Vagina (tissue), 2 donors: ENCODE data around the gene CCNF. TPM values are rescaled to one million over a fixed set of nuclear protein-coding genes. Genes with fewer than 3 reads are reported as not detected.

Source experiments
- DNase-seq, 2 donors: peaks; one replicate each; pipeline ENCODE4 v3.0.0-alpha.2; 2017; ENCODE audit errors: extremely low spot score in 2 of 2
- H3K27ac ChIP-seq: fragments of 200-600 bp; sonication (generic); one replicate; pipeline ENCODE4 v1.5.1; 2019
- H3K27me3 ChIP-seq: fragments of 200-600 bp; sonication (generic); one replicate; pipeline ENCODE4 v1.5.1; 2019
- H3K36me3 ChIP-seq, 2 donors: fragments of 200-600 bp; sonication (generic); one replicate each; pipeline ENCODE4 v1.5.1; 2017 to 2019
- H3K4me1 ChIP-seq: fragments of 200-600 bp; sonication (generic); one replicate; pipeline ENCODE4 v1.5.1; 2019
- H3K4me3 ChIP-seq, 2 donors: fragments of 200-600 bp; sonication (generic); 1 replicate in 1 of 2; 2 replicates in 1 of 2; pipeline ENCODE4 v1.5.1; 2016 to 2019
- H3K9me3 ChIP-seq: fragments of 200-600 bp; sonication (generic); one replicate; pipeline ENCODE4 v1.5.1; 2019
- CTCF ChIP-seq, 3 experiments: fragments of 450-650 bp in 2 of 3; fragments of 200-600 bp in 1 of 3; sonication (generic) in 1 of 3; IDR thresholded peaks; one replicate each; pipeline ENCODE4 v1.5.1; 2017 to 2019; ENCODE audit warnings: antibody characterized with exemption in 3 of 3, mild to moderate bottlenecking in 2 of 3, moderate library complexity in 2 of 3
- POLR2A ChIP-seq, 2 donors: fragments of 450-650 bp; IDR thresholded peaks; one replicate each; pipeline ENCODE4 v1.6.1; 2017; ENCODE audit warnings: antibody characterized with exemption in 2 of 2, mild to moderate bottlenecking in 2 of 2, moderate library complexity in 2 of 2
- POLR2AphosphoS5 ChIP-seq, 2 donors: sonication (generic); formaldehyde crosslinking; IDR thresholded peaks; one replicate each; pipeline ENCODE4 v1.9.0; 2017; ENCODE audit warnings: antibody characterized with exemption in 2 of 2, mild to moderate bottlenecking in 2 of 2, low read depth in 1 of 2; ENCODE audit not compliant: insufficient read depth in 1 of 2
- intact Hi-C: fragments of 100-400 bp; cut with DNase I; formaldehyde crosslinking; loops from one replicate; pipeline ENCODE4 v1.15.1; 2023
- total RNA-seq: library from RNA; depleted of rRNA; stranded (reverse); fragments of >200 nt; gene quantifications from one replicate; pipeline ENCODE4 v1.2.3, GENCODE V29; 2016

Gene CCNF
- total RNA-seq, 1 donor from 2014 or later, result 2.5 TPM

DNA sequence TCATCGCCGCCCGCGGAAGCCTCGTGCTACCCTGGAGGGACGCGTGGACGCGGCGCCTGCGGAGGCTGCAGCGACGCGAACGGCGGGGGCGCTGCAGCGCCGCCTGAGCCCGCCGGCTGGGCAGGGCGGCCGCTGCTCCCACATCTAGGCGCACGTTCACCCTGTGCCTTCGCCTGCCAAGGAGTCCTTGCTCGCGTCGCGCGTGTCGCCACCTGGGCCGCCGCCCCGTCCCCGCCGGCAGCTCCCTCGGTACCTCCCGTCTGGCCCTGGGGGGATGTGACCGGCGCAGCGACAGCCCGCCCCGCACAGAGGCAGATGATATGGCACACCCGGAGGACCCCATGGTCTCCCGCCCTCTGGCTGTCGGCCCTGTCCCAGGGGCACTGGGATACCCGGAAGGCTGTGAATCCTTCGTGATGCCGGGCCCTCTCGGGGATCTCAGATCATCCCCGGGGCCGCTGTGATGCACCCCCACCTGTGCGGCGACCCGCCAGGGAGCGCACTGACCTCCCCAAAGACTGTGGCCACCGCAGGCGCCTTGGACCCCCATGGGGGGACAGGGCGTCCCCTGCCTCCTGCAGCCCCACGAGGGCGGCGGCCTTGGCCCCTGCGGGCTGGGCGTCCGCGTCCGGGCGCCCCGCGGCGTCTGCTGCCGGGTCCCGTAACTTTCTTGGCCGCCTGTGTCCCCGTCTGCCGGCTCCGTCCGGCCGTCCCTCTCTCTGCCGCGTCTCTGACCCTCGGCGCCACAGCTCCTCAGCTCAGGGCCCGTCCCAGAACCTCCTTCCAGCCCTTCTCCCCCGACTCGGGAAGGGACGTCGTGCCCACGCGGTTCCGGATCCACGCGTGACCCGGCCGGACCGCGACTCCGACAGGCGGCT, 45.0 kb downstream of the CCNF start:
- no peak for DNase-seq
- no peak for TF ChIP-seq POLR2AphosphoS5 (IDR thresholded peaks at IDR 0.05; ENCODE audit: insufficient read depth in 1 of 2, low read depth in 1 of 2)
- TF ChIP-seq POLR2A (IDR thresholded peaks at IDR 0.05), result no peak
- Histone ChIP-seq H3K36me3 (no peaks in the 10 kb centered on the region), H3K27me3 (peaks cover 4% of the 10 kb centered on the region), H3K4me3 (peak overlapping the region; percentile 56 to 67), H3K4me1 (peaks cover 51% of the 10 kb centered on the region), H3K9me3 (no peaks in the 10 kb centered on the region), H3K27ac (peak overlapping the region; percentile 79)
- intact Hi-C loops, result no loop called here

DNA sequence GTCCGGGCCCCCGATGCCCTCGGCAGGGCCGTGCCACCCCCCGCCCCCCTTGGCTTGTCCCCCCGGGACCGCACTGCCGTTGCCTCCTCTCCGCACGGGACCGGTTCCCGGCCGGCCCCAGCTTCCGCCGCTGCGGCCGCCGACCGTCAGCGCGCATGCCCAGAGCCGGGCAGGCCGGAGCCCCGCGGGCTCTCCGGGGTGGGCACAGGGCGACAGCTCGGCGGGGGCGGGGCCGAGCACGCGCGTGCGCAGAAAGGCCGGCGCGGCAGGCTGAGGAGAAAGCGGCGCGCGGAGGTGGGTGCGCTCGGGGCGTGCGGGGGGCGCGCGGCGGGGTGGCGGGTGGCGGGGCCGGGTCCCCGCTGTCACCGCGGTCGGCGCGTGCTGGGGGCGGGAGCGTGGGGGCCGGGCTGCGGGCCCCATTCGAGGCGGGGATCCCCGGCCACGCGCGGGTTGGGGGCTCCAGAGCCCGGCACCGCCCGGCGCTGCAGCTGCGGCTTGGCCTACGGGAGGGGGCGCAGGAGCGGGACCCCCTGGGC, 45.7 kb downstream of the CCNF start, which contains the start of gene TBC1D24:
TBC1D24 (plus strand) TSS at position 251 of the 536 bp plus-strand sequence. CDS start 21,022 bp downstream, outside the sequence.
- Histone ChIP-seq H3K27me3 (peaks cover 4% of the 10 kb centered on the region), H3K4me3 (peak within 1 kb of the TSS; percentile 56 to 67), H3K36me3 (no peaks in the 10 kb centered on the region), H3K9me3 (no peaks in the 10 kb centered on the region), H3K27ac (peak within 1 kb of the TSS; percentile 79), H3K4me1 (peaks cover 47% of the 10 kb centered on the region)
- intact Hi-C loops, result no loop called here
- TF ChIP-seq POLR2AphosphoS5 (IDR thresholded peaks at IDR 0.05; ENCODE audit: insufficient read depth in 1 of 2, low read depth in 1 of 2) (peak in 1 of 2 donors; percentile 51), POLR2A (IDR thresholded peaks at IDR 0.05) (peak in 1 of 2 donors; percentile 48), CTCF (IDR thresholded peaks at IDR 0.05) (no peak)
- DNase-seq, result no peak

DNA sequence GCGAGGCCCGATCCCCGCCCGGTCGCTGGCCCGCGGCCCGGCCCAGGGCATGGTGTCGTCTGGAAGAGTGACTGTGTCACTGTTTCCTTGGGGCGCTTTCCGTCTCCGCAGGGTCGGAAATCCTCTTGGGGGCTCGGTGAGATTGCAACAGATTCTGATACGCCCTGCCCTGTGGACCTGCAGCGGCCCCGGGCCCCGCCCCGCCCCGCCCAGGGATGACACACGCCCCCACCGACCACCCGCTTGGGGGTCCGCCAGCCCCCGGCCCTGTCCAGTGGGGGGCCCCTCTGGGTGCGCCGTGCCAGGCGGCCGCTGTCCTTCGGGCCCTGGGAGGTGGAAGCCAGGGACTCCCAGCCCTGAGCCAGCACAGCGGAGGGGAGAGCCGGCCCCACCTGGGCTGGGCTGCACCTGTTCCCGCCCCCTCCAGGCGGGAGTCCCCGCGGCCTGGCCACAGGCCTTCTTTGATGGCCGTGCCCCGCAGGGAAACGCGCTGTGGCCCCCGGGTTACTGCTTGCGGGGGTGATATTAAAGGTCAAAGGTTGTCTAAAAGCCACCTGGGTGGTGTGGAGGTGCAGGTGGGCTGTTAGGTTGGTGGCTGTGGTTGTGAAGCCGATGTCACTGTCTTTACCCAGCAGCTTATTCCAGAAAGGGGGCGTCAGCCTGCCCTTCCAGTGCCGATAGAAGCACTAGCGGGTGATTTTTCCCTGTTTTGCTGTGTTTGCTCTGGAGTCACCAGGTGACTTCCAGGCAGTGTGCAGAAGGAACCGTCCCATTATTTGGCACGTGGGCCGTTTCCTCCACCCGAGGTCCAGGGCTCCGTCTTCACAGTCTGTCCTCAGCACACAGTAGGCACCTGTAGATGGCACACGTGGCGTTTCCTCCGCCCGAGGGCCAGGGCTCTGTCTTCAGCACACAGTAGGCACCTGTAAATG, 46.4 kb downstream of the CCNF start:
- intact Hi-C loops, result no loop called here
- no peaks in the 10 kb centered on the region for H3K36me3 ChIP-seq

DNA sequence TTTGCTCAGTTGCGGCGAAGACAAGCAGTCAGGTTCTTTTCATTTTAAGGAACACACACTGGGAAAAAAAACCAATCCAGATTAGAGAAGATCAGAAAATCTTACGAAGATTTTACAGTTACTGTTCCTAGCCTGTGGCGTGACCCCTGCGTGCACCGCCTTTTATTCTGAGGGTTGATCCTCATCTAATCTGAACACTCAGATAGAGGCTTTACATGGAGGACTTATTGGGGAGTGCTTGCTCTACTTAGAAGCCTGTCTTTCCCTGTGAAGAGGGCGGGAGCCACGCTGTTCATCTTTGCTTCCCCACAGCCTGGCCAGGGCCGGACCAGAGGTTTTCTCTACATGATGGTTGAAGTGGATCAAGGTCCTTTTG, 47.1 kb downstream of the CCNF start:
- no peak overlapping the region for H3K27ac ChIP-seq
- no peaks in the 10 kb centered on the region for H3K9me3 ChIP-seq
- DNase-seq, result no peak
- intact Hi-C loops, result no loop called here
- peak overlapping the region in 1 of 2 donors; percentile 5 for H3K4me3 ChIP-seq
- H3K27me3 ChIP-seq, result peaks cover 4% of the 10 kb centered on the region
- no peaks in the 10 kb centered on the region for H3K36me3 ChIP-seq
- no peak for TF ChIP-seq POLR2A (IDR thresholded peaks at IDR 0.05)
- no peak for TF ChIP-seq POLR2AphosphoS5 (IDR thresholded peaks at IDR 0.05; ENCODE audit: insufficient read depth in 1 of 2, low read depth in 1 of 2)
- TF ChIP-seq CTCF (IDR thresholded peaks at IDR 0.05), result no peak
- peaks cover 38% of the 10 kb centered on the region for H3K4me1 ChIP-seq

More for the DNA sequence above, 46.4 kb downstream of the CCNF start:
- TF ChIP-seq CTCF (IDR thresholded peaks at IDR 0.05) (no peak), POLR2AphosphoS5 (IDR thresholded peaks at IDR 0.05; ENCODE audit: insufficient read depth in 1 of 2, low read depth in 1 of 2) (no peak), POLR2A (IDR thresholded peaks at IDR 0.05) (no peak)
- H3K27ac ChIP-seq, result peak overlapping the region; percentile 79
- peak overlapping the region; percentile 56 to 67 for H3K4me3 ChIP-seq
- DNase-seq, result no peak
- peaks cover 4% of the 10 kb centered on the region for H3K27me3 ChIP-seq
- no peaks in the 10 kb centered on the region for H3K9me3 ChIP-seq
- H3K4me1 ChIP-seq, result peaks cover 39% of the 10 kb centered on the region

DNA sequence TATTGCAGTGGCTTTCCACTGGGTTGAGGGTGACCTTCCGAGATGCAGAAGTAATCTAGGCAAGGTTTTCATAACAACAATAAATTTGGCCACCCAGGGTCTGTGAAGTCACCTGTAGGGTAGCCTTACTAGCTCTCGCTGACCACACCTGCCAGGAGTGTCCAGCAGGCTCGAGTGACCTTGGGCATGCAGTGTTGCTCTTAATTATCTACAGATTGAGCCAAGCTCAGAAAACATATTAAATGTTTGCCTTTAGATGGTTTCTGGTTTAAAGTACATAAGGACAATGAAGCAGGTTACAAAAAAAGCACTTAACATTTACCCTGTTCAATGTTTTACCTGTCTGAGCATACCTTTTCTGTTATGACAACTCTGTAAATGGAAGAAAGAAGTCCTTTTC, 47.5 kb downstream of the CCNF start:
- Histone ChIP-seq H3K9me3 (no peaks in the 10 kb centered on the region), H3K27me3 (peaks cover 4% of the 10 kb centered on the region), H3K4me3 (peak overlapping the region in 1 of 2 donors; percentile 5), H3K27ac (no peak overlapping the region), H3K4me1 (peaks cover 34% of the 10 kb centered on the region), H3K36me3 (no peaks in the 10 kb centered on the region)
- DNase-seq, result no peak
- intact Hi-C loops, result no loop called here
- TF ChIP-seq POLR2A (IDR thresholded peaks at IDR 0.05), result no peak
- TF ChIP-seq POLR2AphosphoS5 (IDR thresholded peaks at IDR 0.05; ENCODE audit: insufficient read depth in 1 of 2, low read depth in 1 of 2), result no peak
- TF ChIP-seq CTCF (IDR thresholded peaks at IDR 0.05), result no peak
